Nasal cavity respiratory epithelium epithelial cell of viscerocranial mucosa (primary cell): ENCODE results near the gene CIART. TPM values are rescaled to one million over a fixed set of nuclear protein-coding genes. Genes with fewer than 3 reads are reported as not detected.

Source experiments
- total RNA-seq: library from RNA; depleted of rRNA; stranded (reverse); fragments of >200 nt; gene quantifications from 2 replicates; pipeline ENCODE4 v1.2.3, GENCODE V29; 2014

Gene CIART, protein sequence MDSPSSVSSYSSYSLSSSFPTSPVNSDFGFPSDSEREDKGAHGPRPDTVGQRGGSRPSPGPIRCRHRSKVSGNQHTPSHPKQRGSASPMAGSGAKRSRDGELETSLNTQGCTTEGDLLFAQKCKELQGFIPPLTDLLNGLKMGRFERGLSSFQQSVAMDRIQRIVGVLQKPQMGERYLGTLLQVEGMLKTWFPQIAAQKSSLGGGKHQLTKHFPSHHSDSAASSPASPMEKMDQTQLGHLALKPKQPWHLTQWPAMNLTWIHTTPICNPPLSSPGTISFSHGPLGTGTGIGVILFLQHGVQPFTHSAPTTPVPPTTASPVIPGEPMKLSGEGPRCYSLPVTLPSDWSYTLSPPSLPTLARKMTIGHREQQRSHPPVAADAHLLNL
- 2.7 and 4.8 TPM in 2 replicates for total RNA-seq

DNA sequence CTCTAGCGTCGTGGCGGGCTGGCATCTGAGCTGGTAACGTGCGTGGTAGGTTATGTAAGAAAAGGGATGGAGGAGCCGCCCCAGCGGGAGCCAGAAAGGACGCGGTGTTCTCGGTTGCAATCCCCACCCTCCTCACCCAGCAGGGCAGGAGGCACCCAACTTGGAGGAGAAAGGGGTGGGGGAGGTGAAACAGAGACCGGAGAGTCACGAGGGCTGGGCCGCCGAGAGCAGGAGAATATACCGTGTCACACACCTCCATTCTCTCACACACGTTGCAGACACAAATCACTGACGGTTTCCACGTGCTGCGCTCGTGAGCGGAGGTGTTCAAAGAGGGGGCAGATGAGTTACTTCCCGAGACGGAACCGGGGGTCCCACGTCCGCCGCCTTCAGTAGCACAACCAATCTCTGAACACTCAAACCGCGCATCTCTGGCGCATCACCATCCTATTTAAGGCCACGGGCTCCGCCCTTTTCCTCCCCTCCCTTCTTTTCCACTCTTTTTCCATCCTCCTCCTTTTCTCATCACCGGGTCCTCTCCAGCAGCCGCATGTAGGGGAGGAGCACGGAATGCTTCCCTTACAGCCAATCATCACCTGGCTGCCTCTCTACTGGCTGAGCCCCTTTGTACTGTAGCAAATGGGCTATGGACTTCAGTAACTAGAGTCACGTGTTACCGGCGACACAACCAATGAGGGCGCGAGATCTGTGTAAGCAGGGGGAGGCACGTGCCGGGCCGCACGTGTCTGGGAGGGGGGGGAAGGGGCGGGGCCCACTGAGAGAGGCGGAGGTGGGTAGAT is at the start of gene CIART:
CIART (plus strand) TSS at position 797 of the 800 bp plus-strand sequence. CDS start 714 bp downstream, outside the sequence.

DNA sequence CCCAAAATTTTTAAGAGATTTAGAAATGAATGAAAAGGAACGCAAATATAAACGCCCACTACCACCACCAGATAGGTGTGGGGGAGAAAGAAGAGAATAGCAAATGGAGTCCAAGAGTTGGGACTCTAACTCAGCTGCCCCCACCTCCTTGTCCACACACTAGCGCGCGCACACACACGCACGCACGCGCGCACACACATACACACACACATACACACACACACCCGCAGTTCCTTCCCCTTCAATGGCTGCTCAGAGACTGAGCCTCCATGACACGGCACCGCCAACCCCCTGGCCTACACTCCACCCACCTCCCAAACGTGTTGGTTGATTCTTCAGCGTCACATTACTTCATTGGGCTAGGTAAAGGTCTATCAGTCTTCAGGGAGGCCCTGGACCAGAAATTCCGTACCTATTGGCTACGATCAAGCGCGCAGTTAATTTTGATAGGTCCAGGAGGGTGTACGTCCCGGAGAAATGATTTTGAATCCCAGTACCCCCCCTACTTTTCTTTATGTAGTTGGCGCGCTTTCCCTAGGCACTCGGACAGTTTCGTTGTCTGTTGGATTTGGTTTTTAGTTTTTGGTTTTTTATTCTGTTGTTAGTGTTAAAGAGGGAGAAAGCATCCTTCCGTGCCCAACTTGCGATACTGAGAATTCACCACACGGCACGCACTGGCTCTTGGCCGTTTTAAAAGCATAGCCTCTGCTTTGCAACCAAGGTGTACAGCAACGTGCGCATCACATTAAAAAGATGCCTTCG is 46.3 kb upstream of the CIART start, which contains the start of gene ANP32E:
ANP32E (minus strand) TSS at position 261 of the 762 bp plus-strand sequence. CDS start 326 bp downstream, outside the sequence.

DNA sequence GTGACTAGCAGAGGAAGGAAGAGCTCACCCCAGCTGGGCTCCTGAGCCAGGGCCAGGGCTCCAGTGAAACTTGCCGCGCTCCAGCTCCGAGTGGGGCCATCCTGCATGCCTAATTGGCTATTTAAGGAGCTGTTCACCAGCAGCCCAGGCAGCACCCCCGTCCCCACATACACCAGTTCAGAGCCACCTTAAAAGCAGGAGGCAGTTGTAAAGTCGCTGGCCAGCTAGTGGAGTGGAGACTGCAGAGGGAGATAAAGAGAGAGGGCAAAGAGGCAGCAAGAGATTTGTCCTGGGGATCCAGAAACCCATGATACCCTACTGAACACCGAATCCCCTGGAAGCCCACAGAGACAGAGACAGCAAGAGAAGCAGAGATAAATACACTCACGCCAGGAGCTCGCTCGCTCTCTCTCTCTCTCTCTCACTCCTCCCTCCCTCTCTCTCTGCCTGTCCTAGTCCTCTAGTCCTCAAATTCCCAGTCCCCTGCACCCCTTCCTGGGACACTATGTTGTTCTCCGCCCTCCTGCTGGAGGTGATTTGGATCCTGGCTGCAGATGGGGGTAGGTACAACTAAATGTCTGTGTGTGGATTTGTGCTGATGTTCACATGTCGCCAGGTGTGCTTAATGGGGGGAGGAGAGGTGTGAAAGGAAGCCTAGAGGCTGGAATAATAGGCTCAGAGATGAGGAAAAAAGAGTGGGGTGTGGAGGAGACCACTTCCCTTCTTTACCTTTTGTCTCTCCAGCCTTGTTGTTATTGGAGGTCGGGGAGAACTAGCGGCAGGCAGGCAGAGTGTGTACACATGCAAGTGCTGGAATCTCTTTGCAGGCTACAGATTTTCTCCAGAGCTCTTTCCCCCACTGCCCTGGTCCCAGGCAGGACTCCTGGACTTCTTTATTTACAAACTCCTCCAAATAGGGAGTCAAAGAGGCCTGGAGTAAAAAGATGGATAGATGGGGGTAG is 24.4 kb upstream of the CIART start, which contains the start of gene CA14:
CA14 (plus strand) TSS at position 151 of the 962 bp plus-strand sequence; CDS start at position 506, 355 bp downstream.

DNA sequence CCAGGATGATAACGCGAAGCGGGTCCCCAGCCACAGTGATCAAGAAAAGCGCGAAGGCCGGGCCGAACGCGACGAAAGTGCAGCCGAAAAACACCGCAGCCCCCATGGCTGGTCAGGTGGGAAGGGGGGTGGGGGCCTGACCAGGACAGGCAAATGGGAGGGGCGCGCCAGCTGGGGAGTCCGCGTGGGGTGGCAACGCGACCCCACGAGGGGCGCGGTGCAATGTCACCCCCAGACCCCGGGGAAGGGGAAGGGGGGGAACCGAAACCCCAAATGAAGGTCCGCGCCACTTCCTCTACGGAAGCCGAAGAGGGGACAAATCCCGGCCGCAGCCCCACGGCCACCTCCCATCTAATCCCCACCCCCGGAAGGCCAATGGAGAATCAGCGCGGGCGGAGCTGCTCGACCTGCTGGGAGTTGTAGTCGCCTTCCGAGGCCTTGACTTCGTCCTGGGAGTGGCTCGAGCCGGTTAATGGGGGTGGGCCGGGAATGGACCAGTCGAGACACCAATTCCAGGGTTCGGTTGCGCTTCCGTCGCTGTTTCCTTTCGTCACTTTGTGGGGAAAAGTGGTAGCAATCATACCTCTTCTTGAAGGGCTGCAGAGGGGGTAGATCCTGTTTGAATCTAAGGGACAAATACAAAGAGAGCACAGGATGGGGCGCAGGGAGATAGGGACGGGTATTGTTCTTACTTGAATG is 13.5 kb upstream of the CIART start, which contains the start of gene APH1A:
APH1A (minus strand) TSS at position 312 of the 699 bp plus-strand sequence; CDS start at position 106, 206 bp downstream.

DNA sequence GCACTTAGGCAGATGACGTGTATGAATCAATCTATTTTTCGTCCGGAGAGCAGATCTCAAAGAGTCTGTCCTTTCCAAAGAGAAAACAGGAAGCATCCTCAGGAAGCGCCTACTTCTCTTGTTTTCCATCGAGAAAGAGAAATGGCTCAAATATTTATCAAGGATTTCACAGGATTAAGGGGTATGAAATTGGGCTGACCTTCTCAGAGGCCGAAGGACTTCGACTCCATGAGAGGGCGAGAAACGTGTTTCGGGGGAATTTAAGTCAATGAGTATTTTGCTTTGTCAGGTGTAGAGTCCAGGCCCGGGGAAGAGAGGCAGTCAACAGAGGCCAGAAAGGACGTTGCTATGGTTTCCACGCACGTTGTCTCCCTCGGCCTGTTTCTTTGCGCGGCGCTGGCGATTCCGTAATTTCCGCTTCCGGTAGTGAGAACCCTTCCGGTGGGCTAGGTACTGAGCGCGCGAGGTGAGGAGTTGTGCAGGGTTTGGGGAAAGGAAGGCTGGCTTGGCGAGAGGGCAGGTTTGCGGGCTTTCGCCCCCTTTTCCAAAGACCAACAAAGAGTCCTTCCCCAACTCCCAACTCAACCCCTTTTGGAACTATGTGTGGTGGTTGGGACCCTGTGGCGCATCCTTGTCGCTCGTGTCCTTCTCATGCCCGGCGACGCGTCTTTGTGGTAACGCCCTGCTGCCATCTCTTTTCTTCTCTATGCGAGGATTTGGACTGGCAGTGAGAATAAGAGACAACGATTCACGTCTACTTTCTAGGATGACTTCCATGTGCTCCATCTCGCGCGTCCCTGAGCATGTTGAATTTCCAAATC is 11.3 kb downstream of the CIART start, which contains the start of gene MRPS21:
MRPS21 (plus strand) TSS at position 429 of the 821 bp plus-strand sequence. CDS start 506 bp downstream, outside the sequence.

Other genes starting within 250 kb of the CIART start
- 22.2 and 32.2 TPM in 2 replicates for gene VPS45, start 214.8 kb upstream of the CIART start, total RNA-seq
- 5.8 and 6.0 TPM in 2 replicates for gene PLEKHO1, start 132.6 kb upstream of the CIART start, total RNA-seq
- gene ANP32E, start 46.4 kb upstream of the CIART start, total RNA-seq = 15.7 and 16.2 TPM in 2 replicates
- gene CA14, start 24.8 kb upstream of the CIART start, total RNA-seq = not detected in 2 replicates
- 107 and 132 TPM in 2 replicates for gene APH1A, start 13.5 kb upstream of the CIART start, total RNA-seq
- gene C1orf54, start 9.8 kb upstream of the CIART start, total RNA-seq = 0.68 and 0.85 TPM in 2 replicates
- gene MRPS21, start 11.3 kb downstream of the CIART start, total RNA-seq = 29.0 and 37.6 TPM in 2 replicates
- gene PRPF3, start 39.0 kb downstream of the CIART start, total RNA-seq = 27.3 and 35.5 TPM in 2 replicates
- 7.5 and 12.9 TPM in 2 replicates for gene RPRD2, start 81.6 kb downstream of the CIART start, total RNA-seq
- 24.6 and 46.8 TPM in 2 replicates for gene TARS2, start 204.9 kb downstream of the CIART start, total RNA-seq
- 5.1 and 7.0 TPM in 2 replicates for gene ECM1, start 225.6 kb downstream of the CIART start, total RNA-seq
- gene FALEC, start 233.2 kb downstream of the CIART start, total RNA-seq = 0.34 TPM in 1 of 2 replicates, not detected in the other